Measurements from ENCODE around the gene FAM184B. TPM values are rescaled to one million over a fixed set of nuclear protein-coding genes. Genes with fewer than 3 reads are reported as not detected.

The FAM184B gene
- total and polyA plus RNA-seq, 2 experiments from 2014 or later = 0.11 to 0.49 TPM

DNA sequence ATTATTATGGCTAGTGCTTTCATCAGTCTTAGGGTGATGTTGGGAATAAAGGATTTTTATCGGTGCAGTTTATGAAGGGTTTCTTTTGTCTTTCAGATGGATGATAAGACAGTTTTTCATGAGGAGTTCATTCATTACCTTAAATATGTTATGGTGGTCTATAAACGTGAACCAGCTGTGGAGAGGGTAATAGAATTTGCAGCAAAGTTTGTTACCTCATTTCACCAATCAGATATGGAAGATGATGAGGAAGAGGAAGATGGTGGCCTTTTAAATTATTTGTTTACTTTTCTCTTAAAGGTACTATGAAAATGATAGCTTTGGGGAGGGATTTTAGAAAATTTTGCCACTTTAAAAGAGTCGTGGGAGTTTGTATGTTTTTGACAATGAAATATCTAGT is 30.7 kb upstream of the FAM184B start (continued):
- TF ChIP-seq, protein P1, sequence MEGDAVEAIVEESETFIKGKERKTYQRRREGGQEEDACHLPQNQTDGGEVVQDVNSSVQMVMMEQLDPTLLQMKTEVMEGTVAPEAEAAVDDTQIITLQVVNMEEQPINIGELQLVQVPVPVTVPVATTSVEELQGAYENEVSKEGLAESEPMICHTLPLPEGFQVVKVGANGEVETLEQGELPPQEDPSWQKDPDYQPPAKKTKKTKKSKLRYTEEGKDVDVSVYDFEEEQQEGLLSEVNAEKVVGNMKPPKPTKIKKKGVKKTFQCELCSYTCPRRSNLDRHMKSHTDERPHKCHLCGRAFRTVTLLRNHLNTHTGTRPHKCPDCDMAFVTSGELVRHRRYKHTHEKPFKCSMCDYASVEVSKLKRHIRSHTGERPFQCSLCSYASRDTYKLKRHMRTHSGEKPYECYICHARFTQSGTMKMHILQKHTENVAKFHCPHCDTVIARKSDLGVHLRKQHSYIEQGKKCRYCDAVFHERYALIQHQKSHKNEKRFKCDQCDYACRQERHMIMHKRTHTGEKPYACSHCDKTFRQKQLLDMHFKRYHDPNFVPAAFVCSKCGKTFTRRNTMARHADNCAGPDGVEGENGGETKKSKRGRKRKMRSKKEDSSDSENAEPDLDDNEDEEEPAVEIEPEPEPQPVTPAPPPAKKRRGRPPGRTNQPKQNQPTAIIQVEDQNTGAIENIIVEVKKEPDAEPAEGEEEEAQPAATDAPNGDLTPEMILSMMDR (conservative IDR thresholded peaks at IDR 0.05; ENCODE audit: low read depth in 2 of 2) = no peak
- TF ChIP-seq EZH2phosphoT487 (IDR thresholded peaks at IDR 0.05; ENCODE audit: unreplicated experiment) = no peak
- TF ChIP-seq ZNF114 (CRISPR knock-in tag; IDR thresholded peaks at IDR 0.05) = no peak
- no peak for TF ChIP-seq CREB1 (CRISPR knock-in tag; IDR thresholded peaks at IDR 0.05; ENCODE audit: low read depth)
- TF ChIP-seq STAT1 (IDR thresholded peaks at IDR 0.05; ENCODE audit: unreplicated experiment) = no peak
- no peak for TF ChIP-seq JUNB (IDR thresholded peaks at IDR 0.05; ENCODE audit: unreplicated experiment)
- TF ChIP-seq NANOG (IDR thresholded peaks at IDR 0.05; ENCODE audit: borderline replicate concordance) = no peak
- no peak for TF ChIP-seq REST (IDR thresholded peaks at IDR 0.05; ENCODE audit: unreplicated experiment)

DNA sequence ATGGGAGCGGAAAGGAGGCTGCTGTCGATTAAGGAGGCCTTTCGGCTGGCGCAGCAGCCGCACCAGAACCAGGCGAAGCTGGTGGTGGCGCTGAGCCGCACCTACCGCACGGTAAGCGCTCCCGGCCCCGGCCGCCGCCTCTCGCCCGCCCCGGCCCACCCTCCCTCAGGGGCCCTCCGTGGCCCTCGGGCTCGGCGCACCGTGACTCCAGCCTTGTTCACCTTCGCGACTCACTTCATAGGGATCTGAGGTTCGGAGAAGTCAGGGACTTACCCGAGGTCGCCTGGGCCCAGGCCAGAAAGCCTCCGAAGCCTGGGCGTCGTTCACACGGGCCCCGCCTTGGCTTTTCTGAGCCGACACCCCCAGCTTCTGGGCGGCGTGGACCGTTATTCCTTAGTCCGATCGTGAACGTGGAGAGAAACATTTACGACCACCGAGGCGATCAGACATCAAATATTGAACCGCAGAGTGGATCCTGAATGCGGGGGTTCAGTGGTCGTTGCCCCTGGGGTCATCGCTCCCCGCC is 29.7 kb upstream of the FAM184B start:
- peaks cover 28% of the 10 kb centered on the region for H3K4me1 ChIP-seq (ENCODE audit: insufficient read depth)
- no peaks in the 10 kb centered on the region for H3K27me3 ChIP-seq (ENCODE audit: insufficient read depth)
- peak overlapping the region; percentile 2; the same call in 1 of the 2 replicates for H2AFZ ChIP-seq
- H3K9me3 Mint-ChIP-seq = no peaks in the 10 kb centered on the region
- no peak for TF ChIP-seq JUNB (IDR thresholded peaks at IDR 0.05; ENCODE audit: unreplicated experiment)
- TF ChIP-seq CREB1 (CRISPR knock-in tag; IDR thresholded peaks at IDR 0.05; ENCODE audit: low read depth) = no peak
- TF ChIP-seq EZH2 (IDR thresholded peaks at IDR 0.05; ENCODE audit: low read depth, unreplicated experiment) = no peak
- no peak for TF ChIP-seq ZNF114 (CRISPR knock-in tag; IDR thresholded peaks at IDR 0.05)
- TF ChIP-seq NANOG (IDR thresholded peaks at IDR 0.05; ENCODE audit: borderline replicate concordance) = no peak
- TF ChIP-seq, protein P1 (conservative IDR thresholded peaks at IDR 0.05; ENCODE audit: low read depth in 2 of 2) = no peak
- peaks cover 91% of the 10 kb centered on the region for H3K79me2 ChIP-seq (replicated peaks; ENCODE audit: insufficient read depth)
- DNase-seq (ENCODE audit: low spot score) (no peak), ATAC-seq (peak; percentile 56)
- H3K9me2 ChIP-seq (ENCODE audit: insufficient read depth) = no peaks in the 10 kb centered on the region
- H3K4me1 Mint-ChIP-seq = peaks cover 31% of the 10 kb centered on the region
- H4K20me1 ChIP-seq (replicated peaks; ENCODE audit: insufficient read depth) = peaks cover 34% of the 10 kb centered on the region
- peaks cover 46% of the 10 kb centered on the region for H3K36me3 Mint-ChIP-seq (ENCODE audit: low read depth)
- peak overlapping the region; percentile 89 for H3K4me3 ChIP-seq
- no peaks in the 10 kb centered on the region for H3K27me3 Mint-ChIP-seq (ENCODE audit: insufficient read depth, low read depth, poor library complexity)
- H3K27ac Mint-ChIP-seq = peak overlapping the region; percentile 100
- H3K4me2 ChIP-seq = peak overlapping the region; percentile 92
- H3K36me3 ChIP-seq (ENCODE audit: insufficient read depth) = peaks cover 15% of the 10 kb centered on the region; the same call in 1 of the 2 replicates
- peak overlapping the region; percentile 100 for H3K4me3 Mint-ChIP-seq
- H3K27ac ChIP-seq (ENCODE audit: low read depth) = no peak overlapping the region
- no peaks in the 10 kb centered on the region for H3F3A ChIP-seq (replicated peaks; ENCODE audit: low read depth)

Data from GM23338 (cell line).